ENCODE data around the gene CEP350. TPM values are rescaled to one million over a fixed set of nuclear protein-coding genes. Genes with fewer than 3 reads are reported as not detected.

The CEP350 gene
- total and polyA plus RNA-seq, 2 donors from 2014 or later = 2.8 to 46.5 TPM

DNA sequence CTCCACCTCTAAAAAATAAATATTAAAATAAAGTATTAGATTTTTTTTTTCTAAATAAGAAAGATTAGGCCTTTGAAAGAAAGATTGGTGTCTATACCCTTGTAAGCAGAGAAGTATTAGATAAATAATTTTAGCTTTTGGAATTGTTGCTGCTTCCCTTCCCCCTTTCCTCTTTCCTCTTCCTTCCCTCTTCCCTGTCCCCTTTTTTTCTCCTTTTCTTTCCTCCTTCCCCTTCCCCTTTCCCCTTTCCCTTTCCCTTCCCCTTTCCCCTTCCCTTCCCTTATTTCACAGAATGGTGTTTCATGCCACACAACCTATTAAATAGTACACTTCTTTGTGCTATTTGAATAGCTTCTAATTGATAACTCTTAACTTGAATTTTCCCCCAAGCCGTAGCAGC is 130.3 kb downstream of the CEP350 start:
- DNase-seq = no peak
- Histone ChIP-seq H3K27me3 (ENCODE audit: control insufficient read depth, insufficient read depth, low read length) (no peaks in the 10 kb centered on the region), H3K4me1 (ENCODE audit: control insufficient read depth in 2 of 3, insufficient read depth in 2 of 3, low read depth in 1 of 3, low read length in 3 of 3) (no peaks in the 10 kb centered on the region), H3K9me3 (ENCODE audit: control insufficient read depth in 2 of 3, insufficient read depth in 1 of 3, low read length in 3 of 3) (no peaks in the 10 kb centered on the region), H3K36me3 (ENCODE audit: control insufficient read depth in 2 of 3, insufficient read depth in 3 of 3, low read length in 3 of 3) (peaks cover 0 to 22% (median 9%) of the 10 kb centered on the region in 3 donors), H3K9ac (ENCODE audit: low read length in 3 of 3) (no peak overlapping the region), H3K27ac (ENCODE audit: low read depth in 2 of 2, low read length in 2 of 2) (no peak overlapping the region), H3K4me3 (ENCODE audit: low read length in 3 of 3) (no peak overlapping the region)
- no peak for FAIRE-seq
- intact Hi-C loops (cut with DNase I) = no loop called here
- TF ChIP-seq, protein P1, sequence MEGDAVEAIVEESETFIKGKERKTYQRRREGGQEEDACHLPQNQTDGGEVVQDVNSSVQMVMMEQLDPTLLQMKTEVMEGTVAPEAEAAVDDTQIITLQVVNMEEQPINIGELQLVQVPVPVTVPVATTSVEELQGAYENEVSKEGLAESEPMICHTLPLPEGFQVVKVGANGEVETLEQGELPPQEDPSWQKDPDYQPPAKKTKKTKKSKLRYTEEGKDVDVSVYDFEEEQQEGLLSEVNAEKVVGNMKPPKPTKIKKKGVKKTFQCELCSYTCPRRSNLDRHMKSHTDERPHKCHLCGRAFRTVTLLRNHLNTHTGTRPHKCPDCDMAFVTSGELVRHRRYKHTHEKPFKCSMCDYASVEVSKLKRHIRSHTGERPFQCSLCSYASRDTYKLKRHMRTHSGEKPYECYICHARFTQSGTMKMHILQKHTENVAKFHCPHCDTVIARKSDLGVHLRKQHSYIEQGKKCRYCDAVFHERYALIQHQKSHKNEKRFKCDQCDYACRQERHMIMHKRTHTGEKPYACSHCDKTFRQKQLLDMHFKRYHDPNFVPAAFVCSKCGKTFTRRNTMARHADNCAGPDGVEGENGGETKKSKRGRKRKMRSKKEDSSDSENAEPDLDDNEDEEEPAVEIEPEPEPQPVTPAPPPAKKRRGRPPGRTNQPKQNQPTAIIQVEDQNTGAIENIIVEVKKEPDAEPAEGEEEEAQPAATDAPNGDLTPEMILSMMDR (IDR thresholded peaks at IDR 0.05; ENCODE audit: borderline replicate concordance, extremely low read depth, insufficient read depth) = no peak

DNA sequence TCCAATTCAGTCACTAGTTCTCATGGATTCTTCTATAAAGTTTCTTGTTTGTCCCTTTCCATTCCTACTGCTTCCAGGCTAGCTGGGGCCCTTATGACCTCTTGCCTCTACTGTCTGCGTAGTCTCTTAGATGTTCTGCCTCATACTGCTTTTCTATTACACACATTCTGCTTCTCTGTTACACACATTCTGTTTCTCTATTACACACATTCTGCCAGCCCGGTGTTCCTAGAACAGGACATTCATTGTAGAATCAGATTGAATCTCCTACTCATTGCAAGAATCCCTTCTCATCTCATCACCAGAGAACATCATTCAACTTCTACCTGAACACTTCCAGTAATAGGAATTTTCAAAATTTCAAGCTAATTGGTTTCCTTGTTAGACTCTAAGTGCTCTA is 130.7 kb downstream of the CEP350 start:
- TF ChIP-seq, protein P1 (IDR thresholded peaks at IDR 0.05; ENCODE audit: borderline replicate concordance, extremely low read depth, insufficient read depth) = no peak
- FAIRE-seq = no peak

DNA sequence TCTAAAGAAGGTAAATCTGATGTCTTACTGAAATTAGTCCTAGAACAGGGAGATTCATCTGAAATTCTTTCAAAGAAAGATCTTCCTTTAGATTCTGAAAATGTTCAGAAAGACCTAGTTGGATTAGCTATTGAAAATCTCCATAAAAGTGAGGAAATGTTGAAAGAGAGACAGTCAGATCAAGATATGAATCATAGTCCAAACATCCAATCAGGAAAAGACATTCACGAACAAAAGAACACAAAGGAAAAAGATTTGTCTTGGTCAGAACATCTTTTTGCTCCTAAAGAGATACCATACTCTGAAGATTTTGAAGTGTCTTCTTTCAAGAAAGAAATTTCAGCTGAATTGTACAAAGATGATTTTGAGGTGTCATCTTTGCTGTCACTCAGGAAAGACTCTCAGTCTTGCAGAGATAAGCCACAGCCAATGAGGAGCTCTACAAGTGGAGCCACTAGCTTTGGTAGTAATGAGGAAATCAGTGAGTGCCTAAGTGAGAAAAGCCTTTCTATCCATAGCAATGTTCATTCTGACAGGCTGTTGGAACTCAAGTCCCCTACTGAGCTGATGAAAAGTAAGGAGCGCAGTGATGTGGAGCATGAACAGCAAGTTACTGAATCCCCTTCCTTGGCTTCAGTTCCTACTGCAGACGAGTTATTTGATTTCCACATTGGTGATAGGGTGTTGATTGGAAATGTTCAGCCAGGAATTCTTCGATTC is 138.5 kb downstream of the CEP350 start:
- FAIRE-seq = no peak
- intact Hi-C loops (cut with DNase I) = no loop called here
- Histone ChIP-seq H3K4me1 (ENCODE audit: control insufficient read depth in 2 of 3, insufficient read depth in 2 of 3, low read depth in 1 of 3, low read length in 3 of 3) (no peaks in the 10 kb centered on the region), H3K9me3 (ENCODE audit: control insufficient read depth in 2 of 3, insufficient read depth in 1 of 3, low read length in 3 of 3) (no peaks in the 10 kb centered on the region), H3K27me3 (ENCODE audit: control insufficient read depth, insufficient read depth, low read length) (no peaks in the 10 kb centered on the region), H3K36me3 (ENCODE audit: control insufficient read depth in 2 of 3, insufficient read depth in 3 of 3, low read length in 3 of 3) (peaks cover 3 to 25% (median 23%) of the 10 kb centered on the region in 3 donors), H3K27ac (ENCODE audit: low read depth in 2 of 2, low read length in 2 of 2) (no peak overlapping the region), H3K9ac (ENCODE audit: low read length in 3 of 3) (no peak overlapping the region), H3K4me3 (ENCODE audit: low read length in 3 of 3) (no peak overlapping the region)
- TF ChIP-seq, protein P1 (IDR thresholded peaks at IDR 0.05; ENCODE audit: borderline replicate concordance, extremely low read depth, insufficient read depth) = no peak
- no peak for DNase-seq

More for the DNA sequence above, 130.7 kb downstream of the CEP350 start:
- DNase-seq = no peak
- no peaks in the 10 kb centered on the region for H3K9me3 ChIP-seq (ENCODE audit: control insufficient read depth in 2 of 3, insufficient read depth in 1 of 3, low read length in 3 of 3)
- intact Hi-C loops (cut with DNase I) = no loop called here
- no peaks in the 10 kb centered on the region for H3K27me3 ChIP-seq (ENCODE audit: control insufficient read depth, insufficient read depth, low read length)
- H3K27ac ChIP-seq (ENCODE audit: low read depth in 2 of 2, low read length in 2 of 2) = no peak overlapping the region
- H3K36me3 ChIP-seq (ENCODE audit: control insufficient read depth in 2 of 3, insufficient read depth in 3 of 3, low read length in 3 of 3) = peaks cover 0 to 22% (median 8%) of the 10 kb centered on the region in 3 donors
- H3K9ac ChIP-seq (ENCODE audit: low read length in 3 of 3) = no peak overlapping the region
- no peaks in the 10 kb centered on the region for H3K4me1 ChIP-seq (ENCODE audit: control insufficient read depth in 2 of 3, insufficient read depth in 2 of 3, low read depth in 1 of 3, low read length in 3 of 3)
- no peak overlapping the region for H3K4me3 ChIP-seq (ENCODE audit: low read length in 3 of 3)

Measured in kidney (tissue), 14 donors.